Kasumi-1 (cell line): ENCODE results near the gene RIN3.

Experiments
- DNase-seq, 2 experiments: peaks; one replicate each; lab custom pipeline; 2025; lab: John Stamatoyannopoulos, UW

The RIN3 gene

DNA sequence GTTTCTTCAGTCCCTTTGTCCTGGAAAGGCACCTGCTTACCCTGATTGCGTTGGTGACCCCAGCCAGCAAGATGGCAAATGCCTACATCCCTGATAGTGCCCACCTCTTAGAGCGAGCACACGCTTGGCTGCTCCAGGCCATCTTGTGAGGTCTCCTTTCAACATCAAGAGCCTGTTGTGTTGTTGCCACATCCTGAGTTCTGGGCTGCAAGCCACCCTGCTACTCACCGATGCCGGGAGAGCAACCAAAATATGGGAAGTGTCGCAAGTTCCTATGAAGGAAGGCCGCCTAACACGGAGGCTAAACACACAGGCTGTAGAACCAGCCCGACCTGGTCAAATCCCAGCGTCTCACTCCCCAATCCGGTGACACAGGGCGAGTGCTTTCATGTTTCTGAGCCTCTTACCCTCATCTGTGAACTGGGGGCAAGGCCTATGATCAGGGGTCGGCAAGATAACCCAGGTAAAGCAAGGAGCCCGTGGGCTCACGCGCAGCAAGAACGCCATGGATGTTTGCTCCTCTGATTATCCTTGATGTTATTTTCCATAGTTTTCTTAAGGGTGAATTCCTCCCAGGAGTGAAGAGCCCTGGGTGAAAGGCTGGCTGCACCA, 136.5 kb downstream of the RIN3 start:
- peak; percentile 84 to 86 for DNase-seq

DNA sequence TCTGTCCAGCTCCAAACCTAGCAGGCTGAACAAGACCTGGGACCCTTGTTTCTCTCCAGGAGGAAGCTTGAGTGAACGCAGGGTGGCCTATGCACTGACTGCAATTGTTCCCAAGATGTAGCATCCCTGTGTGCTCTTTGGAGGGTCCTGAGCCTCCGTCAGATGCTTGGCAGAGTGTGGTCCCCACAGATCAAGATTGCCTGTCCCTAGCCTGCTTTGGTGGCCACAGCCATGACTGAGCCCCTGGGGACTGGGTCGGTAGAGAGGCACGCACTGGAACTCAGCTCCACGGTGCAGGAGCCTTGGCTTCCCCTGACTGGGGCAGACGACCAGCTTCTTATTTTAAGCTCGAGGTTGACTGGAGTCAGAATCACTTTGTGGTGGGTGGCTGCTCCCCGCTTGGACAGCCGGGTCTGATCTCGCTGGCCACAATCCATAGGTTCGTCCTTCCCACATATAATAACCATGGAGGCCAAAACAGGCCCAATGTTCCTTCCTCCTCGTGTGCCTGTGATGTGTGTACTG, 137.1 kb downstream of the RIN3 start:
- DNase-seq, result no peak

DNA sequence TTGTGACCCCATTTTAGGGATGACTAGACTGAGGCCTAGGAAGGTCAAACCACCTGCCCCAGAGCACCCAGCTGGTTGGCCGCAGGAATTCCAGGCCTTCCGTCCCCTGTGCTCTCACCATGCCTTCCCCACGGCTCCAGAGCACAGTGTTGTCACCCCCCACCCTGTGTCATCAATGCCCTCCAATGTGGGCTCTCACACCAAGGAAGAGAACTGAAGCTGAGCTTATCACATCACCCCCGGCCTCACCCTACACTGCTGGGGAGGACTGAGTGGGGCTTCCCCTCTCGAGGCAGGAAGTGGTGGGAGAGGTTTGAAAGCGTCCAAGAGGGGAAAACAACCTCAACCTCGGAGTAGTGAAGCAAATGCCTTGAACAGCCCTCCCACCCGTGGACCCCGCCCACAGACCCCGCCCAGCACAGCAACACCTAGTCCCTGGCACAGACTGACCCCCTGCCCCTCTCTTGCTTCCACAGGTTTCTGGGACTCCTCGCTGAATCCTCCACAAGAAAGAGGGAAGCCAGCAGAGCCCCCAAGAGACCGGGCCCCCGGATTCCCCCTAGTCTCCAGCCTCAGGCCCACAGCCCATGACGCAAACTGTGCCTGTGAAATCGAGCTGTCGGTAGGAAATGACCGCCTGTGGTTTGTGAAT, 137.7 kb downstream of the RIN3 start:
- peak; percentile 65 to 79 for DNase-seq

DNA sequence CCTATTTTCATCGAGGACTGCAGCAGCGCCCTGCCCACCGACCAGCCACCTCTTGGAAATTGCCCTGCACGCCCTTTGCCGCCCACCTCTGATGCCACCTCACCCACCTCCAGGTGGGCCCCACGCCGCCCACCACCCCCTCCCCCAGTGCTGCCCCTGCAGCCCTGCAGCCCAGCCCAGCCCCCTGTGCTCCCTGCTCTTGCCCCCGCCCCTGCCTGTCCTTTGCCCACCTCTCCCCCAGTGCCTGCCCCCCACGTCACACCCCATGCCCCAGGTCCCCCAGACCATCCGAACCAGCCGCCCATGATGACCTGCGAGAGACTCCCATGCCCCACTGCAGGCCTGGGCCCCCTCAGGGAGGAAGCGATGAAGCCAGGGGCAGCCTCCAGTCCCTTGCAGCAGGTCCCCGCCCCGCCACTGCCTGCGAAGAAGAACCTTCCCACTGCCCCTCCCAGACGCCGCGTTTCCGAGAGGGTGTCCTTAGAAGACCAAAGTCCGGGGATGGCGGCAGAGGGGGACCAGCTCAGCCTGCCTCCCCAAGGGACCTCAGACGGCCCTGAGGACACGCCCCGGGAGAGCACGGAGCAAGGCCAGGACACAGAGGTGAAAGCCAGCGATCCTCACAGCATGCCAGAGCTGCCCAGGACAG, 138.3 kb downstream of the RIN3 start:
- peak; percentile 31 to 45 for DNase-seq

DNA sequence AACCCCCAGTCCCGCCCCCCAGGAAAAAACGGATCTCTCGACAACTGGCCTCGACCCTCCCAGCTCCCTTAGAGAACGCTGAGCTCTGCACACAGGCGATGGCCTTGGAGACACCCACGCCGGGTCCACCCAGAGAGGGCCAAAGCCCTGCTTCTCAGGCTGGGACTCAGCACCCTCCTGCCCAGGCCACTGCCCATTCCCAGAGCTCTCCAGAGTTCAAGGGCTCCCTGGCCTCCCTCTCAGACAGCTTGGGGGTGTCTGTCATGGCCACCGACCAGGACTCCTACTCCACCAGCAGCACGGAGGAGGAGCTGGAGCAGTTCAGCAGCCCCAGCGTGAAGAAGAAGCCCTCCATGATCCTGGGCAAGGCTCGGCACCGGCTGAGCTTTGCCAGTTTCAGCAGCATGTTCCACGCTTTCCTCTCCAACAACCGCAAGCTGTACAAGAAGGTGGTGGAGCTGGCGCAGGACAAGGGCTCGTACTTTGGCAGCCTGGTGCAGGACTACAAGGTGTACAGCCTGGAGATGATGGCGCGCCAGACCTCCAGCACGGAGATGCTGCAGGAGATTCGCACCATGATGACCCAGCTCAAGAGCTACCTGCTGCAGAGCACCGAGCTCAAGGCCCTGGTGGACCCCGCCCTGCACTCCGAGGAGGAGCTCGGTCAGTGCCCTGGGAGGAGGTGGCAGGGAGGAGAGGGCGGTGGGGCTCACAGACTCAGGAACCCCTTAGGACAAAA, 139.0 kb downstream of the RIN3 start:
- no peak for DNase-seq

DNA sequence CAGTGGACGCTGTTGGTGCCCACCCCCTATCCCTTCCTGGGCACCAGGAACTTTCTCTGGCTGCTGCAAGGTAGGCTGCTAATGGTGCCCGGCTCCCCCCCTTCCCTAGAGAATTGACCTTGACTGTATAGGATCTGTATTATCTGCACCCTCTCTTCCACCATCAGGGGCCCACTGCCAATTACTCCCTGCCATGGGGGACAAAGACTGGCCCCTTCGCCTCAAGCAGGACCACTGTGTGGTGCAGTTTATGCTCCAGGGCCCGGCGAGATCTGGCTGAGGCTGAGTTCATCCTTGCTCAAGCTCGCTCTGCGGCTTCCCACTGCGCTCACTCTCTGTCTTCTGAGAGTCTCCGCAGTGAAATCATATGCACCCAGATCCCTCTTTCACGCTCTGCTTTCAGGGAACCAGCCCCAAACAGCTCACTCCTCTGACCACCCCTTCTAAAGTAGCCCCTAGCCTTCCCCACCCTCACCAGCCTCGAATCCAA, 139.6 kb downstream of the RIN3 start:
- peak in 1 of 2 experiments; percentile 13 for DNase-seq

DNA sequence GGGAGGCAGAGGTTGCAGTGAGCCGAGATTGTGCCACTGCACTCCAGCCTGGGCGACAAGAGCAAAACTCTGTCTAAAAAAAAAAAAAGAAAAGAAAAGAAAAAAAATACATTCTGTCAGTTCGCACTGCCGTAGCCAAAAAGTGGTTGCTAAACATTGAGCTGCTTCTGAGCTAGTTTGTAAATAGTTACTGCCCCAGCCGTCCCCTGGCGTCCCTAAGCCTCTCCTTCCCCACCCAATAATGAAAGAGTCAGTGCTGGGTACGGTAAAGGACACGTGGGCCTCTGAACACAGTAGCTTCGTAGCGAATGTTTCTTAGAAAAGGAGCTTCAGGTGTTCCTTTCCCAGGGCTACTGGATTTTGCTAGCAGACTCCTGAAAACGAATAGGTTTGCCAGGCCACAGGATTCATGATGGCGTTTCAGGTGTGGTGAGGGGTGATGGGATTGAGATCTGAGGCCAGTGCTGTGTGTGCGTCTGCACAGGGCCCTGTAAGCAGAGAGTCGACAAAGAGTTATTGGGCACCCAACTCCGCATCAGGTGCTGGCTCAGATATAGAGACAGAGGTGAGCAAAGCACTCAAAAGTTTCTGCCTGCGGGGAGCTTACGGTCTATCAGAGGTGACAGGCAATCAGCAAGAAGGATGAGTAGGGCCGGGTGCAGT, 140.8 kb downstream of the RIN3 start:
- no peak for DNase-seq

DNA sequence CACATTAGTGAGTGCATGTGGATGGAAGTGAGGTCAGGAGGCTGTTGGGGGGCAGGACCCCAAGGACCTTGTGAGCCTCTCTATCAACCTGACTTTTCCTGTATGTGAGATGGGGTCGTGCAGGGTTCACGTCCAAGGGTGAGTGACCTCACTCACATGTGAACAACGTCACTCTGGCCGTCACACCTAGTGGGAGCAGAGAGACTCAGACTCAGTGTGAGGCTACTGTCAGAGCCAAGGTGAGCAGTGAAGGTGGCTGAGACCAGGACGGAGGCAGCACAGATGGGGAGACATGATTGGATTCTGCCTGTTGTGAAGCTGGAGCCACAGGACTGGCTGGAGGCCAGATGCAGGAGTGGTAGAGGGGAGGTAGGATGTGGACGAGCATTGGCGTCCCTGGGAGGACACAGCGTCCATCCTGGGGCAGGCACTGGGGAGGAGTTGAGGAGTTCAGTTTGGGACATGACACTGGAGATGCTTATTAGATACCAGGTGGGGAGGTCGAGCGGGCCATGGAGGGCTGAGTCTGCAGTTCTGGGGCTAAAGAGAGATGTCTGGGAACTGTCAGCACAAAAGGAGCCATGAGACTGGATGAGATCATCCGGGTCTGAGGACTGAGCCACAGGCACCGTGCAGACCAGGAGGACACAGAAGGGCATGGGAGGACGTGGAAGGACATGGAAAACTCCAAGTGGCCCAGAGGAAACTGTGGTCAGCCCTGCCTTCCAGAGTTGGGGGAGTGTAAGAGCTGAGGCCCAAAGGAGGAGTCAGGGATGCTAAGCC, 142.0 kb downstream of the RIN3 start:
- no peak for DNase-seq

DNA sequence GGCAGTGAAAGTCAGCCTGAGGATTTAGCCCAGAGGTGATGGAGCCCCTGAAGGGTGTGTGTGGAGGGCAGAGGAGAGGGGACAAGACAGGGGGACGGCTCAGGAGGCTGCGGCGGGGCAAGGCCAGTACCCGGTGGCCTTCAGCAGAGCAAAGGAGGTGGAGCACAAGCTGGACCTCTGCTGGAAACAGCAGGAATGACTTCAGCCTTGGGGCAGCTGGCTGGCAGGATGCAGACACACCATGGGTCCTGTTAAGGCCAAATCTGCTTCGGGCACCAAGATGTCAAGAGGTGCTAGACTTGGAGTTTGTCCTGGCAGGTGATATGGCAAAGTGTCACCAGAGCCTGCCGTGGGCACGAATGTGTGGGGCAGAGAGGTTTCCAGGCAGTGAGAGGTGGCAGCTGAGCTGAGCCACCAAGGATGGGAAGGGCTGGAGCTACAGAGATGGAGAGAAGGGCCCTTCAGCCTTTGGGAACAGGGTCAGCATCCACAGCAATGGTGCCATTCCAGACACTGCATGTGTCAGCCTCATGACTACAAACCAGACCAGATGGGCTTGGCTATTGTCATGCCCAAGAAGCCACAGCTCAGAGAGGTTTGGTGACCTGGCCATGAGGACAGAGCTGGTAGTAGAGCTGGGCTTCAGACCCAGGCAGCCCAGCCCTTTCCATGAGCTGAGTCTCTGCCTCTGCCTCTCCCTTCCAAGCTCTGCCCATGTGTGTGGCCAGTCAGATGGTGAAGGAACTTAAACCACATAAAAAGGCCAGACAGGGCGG, 142.9 kb downstream of the RIN3 start:
- no peak for DNase-seq

DNA sequence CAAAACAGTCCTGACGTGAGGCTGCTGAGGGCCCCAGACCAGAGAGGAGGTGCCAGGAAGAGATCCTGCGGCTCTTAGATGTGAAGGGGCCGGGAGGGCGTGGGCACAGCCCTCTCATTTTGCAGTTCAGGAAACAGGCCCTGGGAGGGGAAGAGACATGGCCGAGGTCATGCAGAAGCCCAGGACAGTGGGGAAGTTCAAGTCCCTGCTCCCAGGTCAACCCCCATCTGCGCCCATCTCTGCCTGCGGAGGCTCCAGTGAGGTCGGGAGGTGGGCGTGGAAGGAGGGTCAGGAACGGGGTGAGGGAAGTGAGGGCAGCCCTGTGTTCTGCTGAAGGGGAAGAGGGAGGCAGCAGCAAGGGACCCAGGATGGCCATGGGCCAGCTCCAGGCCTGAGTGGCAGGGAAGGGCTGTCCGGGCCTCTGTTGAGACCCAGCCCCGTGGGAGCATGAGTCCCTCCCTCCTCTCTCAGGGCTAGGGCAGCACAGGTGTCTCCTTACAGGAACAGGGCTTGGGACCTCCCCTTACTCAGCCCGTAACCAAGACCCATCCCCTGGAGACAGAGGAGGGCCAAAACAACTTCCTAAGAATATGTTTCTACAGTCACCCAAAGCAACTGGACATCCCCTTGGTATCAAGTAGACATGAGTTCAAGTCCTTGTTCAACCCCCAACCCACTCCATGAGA, 144.0 kb downstream of the RIN3 start:
- peak; percentile 90 to 95 for DNase-seq

DNA sequence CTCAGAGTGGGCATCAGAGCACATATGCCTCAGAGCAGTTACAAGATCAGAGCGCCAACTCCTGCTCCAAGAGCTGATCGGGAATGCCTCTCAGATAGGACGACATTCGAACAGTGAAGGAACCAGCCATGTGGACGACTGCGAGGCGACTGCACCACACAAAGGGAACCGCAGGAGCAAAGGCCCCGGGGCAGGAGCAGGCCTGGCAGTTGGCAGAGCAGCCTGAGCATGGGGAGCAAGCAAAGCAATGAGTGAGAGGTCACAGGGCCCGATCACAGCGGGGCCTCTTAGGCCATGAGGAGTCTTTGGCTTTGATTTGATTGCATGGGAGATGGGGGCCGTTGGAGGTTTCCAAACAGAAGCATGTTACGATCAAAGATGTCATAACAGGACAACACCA, 144.6 kb downstream of the RIN3 start:
- DNase-seq, result no peak

DNA sequence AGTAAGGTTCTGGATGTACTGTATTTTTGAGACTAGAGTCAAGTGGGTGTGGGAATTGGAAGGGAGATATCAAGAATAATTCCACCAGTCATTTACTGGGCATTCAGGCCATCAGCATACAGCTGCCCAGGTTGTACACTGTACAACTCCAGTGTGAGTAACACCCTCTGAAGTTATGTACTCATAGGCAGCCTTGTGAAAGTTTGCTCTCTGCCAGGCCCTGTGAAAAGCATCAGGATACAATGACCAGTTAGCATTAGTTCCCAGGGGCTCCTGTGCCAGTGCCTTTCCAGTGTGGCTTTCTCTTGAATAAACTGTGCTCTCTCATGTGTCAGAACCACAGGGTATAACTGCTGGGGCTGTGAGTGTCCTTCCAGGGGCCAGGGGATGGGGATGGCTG, 145.1 kb downstream of the RIN3 start:
- DNase-seq, result no peak

DNA sequence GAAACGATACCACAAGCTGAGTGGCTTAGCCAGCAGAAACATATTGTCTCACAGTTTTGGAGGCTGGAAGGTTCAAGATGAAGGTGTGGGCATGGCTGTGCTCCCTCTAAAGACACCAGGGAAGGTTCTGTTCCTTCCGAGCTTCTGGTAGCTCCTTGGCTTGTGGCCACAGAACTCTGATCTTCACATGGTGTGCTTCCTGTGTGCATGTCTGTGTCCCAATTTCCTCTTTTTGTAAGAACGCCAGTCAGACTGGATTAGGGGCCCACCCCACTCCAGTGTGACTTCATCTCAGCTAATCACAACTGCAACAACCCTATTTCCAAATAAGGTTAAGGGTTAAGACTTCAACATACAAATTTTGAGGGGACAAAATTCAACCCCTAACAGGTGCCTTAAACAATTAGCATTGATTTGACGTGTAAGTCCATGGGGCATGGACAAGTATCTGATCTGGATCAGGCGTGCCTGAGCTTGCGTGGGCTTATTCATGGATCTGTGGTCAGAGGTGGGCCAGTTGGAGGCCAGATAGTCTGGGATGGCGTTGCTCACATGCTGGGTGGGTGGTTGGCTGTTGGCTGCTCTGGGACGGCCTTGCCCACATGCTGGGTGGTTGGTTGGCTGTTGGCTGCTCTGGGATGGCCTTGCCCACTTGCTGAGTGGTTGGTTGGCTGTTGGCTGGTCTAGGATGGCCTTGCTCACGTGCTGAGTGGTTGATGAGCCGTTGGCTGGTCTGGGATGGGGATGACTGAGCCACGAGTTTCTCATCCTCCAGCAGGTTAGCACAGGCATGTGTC, 146.4 kb downstream of the RIN3 start:
- DNase-seq, result peak; percentile 99 to 100

DNA sequence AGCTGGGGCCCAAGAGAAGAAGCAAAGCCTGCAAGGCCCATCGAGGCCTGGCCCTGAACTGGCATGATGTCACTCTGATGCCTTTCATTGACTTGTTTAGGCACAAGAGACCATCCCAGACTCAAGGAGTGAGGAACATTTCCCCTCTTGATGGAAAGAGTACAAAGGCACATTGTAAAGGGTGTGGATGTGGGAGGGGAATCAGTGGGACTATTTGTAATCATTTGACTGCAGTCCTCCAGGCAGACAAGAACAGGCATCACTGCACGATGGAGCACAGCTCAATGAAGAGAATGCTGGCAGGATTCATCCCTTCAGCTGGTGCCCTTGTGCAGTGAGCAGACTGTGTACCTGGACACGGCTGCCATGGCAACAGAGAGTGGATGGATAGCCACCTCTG, 147.0 kb downstream of the RIN3 start:
- DNase-seq, result no peak

DNA sequence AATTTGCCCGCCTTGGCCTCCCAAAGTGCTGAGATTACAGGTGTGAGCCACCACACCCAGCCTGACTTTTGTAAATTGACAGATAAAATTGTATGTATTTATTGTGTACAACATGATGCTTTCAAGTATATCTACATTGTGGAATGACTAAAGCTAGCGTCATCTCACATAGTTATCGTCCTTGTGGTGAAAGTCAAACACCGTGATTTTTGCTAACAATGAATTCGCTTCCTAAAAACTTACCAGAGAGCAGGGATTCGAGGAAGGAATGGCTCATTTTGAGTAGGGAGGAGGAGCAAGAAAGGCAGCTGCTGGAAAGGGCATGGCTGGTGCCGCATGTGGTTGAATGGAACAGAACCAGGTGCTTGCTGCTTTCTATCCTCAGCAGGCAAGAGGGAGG, 149.5 kb downstream of the RIN3 start:
- DNase-seq, result no peak

DNA sequence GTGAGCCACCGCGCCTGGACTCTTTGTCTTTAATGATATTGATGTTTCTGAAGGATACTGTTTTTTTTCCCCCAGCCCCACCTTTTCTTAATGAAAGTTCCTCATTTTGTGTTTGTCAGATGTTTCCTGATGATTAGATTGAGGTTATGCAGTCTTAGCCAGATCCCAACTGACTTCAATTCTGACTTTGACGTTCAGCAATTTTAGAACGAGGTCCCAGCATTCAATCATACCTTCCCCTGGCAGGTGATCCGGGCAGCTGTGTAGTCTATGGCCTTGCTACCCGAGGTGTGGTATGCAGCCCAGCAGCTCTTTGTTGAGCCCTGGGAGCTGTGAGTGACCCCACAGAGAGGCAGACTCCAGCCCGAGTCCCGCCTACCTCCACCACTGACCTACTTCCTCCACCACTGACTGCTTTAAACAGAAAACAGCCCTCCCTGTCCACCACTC, 152.1 kb downstream of the RIN3 start:
- DNase-seq, result peak; percentile 90 to 91

DNA sequence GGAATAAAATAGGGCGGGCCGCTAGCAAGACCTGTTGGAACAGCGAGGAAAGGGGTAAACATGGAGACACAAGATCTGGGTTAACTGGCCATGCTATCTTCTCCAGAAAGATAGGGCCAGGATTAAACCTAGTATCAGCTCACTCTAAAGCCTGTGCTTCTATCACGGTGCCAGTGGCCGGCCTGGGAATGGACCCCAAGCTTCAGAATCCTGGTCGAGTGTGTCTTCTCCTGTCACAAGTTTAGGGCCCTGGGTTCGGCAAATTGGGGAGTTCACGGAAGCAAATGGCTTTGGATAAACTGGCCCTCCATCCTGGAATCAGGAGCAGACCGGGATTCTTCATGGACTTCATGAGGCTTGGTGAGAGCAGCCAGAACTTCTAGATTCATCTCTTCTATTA, 152.7 kb downstream of the RIN3 start:
- no peak for DNase-seq

DNA sequence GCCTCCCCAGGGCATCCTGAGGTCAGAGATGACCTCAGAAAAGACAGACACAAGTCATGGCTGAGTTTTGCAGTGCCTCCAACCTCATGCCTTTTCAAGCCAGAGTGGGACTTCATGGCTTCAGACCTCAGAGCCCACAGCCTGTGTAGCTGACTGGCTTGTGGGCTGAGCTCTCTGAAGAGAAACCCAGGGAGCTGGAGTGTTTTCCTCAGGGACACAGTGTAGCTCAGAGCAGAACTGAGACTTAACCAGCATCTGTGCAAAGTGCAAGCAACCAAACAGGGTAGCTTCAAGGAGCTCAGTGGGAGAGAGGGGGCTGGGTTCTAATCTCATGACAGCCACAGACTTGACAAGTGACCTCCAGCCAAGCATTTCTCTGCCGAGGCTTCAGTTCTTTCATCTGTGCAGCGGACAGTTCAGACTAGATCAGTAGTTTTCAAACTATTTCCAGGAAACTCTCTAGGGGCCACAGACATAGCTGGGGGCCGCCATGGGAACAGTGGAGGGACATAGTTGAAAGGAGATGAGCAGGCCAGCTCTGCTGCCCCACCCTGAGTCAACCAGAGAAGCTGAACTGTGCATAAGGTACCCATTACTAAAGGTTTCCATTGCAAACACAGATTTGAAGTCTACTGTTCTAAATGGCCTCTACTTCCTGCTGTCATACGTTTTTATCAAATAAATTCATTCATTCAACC, 154.8 kb downstream of the RIN3 start:
- no peak for DNase-seq
